GM04503 (cell line): ENCODE measurements around the gene CNNM2.
A peak's percentile ranks its signal among the peaks of the same experiment; 100 is the strongest.
"Not testable (repeated sequence)": the region's sequence is repeated elsewhere in the genome, so short reads cannot be mapped to it uniquely, and the experiment has no call there.

Source experiments
- DNase-seq: peaks from one replicate; pipeline ENCODE4 v3.0.0-alpha.2; 2012; ENCODE audit warnings: low read depth

The CNNM2 gene

DNA sequence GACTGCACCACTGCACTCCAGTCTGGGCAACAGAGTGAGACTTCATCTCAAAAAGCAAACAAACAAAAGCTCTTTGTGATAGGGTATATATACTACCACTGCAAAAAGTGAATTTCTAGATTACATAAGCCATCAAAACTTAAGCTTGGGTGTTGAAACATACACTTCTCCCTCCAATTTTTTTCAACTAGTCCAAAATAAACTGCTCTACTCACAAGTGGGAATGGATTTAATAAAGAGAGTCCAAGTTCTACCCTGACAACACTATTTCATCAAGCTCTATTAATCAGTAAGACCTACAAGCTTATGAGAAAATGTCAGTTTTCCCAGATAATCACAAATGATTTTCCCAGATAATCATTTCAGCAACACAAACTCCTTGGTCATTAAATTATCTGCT, 192.3 kb downstream of the CNNM2 start:
- no peak for DNase-seq

DNA sequence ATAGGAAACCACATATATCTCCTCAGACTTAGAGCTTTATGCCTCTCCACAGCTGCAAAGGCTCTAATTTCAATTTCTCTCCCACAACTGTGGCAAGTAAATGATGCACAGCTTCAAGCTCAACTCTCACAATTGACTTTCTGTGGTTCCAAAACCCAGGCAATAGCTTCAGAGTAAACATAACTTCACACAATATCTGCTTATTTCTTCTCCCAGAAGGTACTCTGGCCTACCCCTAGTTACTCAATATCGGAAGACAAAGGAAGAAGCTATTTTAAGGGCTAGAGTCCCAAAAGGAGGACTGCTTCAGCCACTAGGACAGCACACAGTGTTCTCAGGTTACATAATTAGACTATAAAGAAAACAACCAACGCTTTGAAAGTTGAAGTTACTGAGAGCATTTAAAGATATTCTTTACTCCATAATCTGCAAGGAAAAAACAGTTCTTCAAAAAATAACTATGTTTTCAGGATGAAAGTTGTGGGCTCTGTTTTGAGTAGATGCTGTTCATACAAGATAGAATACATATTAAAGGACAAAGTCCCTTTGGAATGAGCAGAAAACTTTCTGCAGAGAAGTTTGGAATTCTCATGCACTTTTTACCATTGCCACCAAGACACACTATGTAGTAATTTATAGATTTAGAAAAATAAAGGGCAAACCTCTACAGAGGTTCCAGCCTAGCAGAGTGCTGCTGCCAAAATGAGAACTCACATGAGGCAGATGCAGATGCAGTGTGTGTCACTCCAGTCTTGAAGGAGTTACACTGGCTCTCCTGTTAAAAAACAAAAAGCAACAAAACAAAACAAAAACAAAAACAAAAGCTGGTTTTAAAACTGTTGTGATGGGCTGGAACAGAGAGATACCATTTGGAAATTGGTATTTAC, 193.2 kb downstream of the CNNM2 start:
- DNase-seq: peak; percentile 14

DNA sequence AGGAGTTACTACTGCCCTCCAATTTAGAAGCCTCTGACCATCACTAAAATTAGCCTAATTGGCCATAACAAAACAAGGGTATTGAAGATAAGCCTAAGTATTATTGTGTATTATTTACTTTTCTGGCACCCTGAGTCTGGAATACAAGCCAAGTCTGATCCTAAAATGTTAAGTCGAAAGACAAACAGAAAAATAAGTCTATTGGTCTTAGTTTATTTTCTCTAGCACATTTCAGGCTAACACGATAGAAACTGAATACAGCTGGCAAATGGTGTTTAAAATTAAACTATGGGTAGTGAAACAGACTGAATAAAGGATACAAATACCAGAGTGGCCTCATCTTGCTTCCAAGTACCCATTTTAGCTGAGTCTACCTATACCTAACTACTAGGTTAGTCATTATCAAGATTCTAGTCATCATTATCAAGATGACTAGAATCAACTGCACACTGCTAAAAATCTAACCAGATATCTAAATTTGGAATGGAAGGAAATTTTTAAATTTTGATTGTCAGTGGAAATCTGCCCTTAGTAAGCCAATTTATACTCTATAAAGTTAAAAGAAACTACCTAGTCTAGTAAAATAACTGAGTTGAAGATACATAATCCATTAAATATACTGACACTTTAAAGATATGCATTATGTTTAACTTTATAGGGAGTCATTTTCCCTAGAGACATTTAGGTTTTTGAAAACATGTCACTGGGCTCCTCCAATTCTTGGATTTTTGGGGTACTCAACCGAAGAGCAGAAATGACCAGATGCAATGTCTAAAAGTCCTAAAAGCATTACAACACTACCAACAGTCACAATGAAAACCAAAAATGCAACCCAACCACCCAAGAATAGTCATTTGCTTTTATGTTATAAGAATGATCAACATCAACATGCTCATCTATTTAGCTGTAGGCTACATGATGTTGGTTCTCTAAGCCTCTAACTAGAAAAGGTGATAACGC, 194.1 kb downstream of the CNNM2 start:
- no peak for DNase-seq

DNA sequence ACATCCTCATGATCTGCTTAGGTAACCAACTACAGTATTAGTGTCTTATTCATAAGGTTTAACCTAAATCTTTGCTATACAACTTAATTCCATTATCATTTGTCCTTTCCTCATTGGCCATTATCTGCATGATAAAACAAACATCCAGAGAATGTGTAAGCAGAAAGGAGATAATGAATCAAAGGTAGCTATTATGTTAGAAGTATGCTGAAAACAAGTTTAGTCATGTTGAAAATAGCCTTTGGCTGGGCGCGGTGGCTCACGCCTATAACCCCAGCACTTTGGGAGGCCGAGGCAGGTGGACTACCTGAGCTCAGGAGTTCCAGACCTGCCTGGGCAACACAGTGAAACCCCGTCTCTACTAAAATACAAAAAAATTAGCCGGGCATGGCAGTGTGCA, 196.8 kb downstream of the CNNM2 start:
- no peak for DNase-seq

DNA sequence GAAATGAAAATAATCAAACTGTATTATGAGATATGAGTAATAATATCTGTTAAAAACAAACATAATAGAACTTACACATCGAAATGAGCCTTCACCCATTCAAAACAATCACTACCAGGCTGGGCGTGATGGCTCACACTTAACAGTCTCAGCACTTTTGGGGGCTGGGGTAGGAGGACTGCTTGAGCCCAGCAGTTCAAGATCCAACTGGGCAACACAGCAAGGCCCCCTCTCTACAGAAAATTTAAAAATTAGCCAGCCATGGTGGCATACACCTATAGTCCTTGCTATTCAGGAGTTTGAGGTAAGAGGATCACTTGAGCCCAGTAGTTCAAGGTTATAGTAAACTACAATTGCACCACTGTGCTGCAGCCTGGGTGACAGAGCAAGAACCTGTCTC, 199.2 kb downstream of the CNNM2 start:
- DNase-seq: no peak

DNA sequence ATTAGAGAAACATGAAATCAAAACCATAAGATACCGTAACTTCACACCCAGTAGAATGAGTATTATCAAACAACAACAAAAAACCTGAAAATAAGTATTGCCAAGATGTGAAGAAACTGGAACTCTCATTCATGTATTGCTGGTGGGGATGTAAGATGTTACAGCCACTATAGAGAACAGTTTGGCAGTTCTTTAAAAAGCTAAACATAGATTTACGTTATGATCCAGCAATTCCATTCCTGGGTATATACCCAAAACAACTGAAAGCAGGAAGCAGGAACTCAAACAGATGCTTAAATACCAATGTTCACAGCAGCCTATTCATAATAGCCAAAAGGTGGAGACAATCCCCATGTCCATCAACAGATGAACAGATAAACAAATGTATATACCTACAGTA, 202.5 kb downstream of the CNNM2 start:
- DNase-seq: no peak

DNA sequence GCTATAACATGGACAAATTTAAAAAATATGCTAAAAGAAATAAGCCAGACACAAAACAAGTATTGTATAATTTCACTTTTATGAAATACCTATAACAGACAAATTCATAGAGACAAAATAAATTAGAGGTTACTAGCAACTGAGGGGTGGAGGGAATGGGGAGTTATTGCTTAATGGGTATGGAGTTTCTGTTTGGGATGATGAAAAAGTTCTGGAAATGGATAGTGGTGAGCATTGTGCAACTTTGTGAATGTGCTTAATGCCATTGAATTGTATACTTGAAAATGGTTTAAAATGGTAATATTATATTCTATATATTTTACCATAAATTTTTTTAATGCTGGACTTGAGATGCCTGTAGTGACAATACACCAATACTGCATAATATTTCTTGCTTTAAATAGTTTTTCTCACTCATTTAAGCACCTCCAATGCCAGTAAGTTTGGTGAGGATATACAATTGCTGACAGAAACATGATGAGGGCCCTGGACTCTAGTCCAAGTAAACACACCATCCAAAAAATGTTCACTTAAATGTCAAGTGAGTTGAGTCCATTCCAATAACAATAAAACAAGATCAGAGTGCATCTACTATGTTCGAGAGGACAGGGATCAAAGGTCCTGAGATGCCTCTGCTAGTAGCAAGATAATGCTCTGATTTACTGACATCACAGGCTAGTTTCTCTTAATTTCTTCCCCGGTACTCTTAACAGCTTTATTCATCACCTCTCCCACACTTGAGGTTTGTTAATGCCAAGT, 203.1 kb downstream of the CNNM2 start:
- DNase-seq: no peak

DNA sequence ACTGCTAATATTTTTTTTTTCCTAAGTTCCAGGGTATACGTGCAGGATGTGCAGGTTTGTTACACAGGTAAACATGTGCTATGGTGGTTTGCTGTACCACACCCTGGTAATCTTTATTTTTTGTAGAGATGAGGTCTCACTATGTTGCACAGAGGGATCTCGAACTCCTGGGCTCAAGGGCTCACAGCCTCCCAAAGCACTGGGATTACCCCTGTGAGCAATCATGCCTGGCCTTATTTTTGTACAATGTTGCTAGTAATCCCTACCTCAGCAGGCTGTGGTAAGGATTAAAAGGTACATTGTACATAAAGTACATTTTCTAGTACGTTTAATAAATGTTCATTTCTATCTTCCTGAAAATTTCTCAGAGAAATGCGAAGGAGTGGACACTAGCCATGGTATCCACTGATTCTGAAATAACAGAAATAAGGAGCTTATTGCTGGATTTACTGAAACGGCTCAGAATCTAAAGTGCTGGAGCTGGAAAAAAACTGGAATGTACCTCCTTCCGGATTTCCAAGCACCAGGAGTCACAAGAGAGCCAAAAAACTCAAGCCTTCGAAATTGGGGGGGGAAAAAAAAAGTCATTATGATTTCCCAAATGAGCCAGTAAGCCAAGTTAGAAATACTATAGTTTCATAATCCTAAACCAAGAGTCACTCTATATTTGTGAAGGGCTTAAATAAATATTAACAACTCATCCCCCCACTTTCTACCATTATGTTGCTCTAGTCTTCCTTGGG, 205.4 kb downstream of the CNNM2 start:
- DNase-seq: no peak

DNA sequence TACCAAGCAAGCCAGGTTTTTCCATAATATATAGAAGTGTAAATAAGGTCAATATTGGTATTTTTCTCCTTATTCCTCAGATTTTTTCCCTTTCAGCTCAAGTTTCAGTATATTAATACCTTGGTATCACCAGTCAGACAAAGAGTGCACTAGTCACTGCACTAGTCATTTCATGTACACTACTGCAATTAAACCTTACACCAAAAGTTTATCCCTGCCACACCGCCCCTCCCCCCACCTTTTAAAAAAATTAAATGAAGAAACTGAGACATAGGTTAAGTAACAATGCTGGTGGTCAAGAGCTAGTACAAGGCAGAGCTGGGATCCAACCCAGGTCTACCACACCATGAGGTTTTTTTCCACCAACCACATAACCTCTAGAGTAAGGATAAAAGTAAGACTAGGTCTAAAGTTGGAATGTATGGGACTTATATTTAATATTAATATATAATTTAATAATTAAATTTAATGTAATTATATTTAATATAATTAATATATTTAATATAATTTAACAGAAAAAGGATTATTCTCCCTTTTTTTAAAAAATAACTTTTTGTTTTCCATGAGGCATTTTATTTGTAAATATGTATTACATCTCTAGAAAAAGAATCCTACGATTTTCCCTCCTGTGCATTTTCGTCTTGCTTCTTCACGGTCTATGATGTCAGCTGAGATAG, 206.5 kb downstream of the CNNM2 start:
- DNase-seq: no peak

DNA sequence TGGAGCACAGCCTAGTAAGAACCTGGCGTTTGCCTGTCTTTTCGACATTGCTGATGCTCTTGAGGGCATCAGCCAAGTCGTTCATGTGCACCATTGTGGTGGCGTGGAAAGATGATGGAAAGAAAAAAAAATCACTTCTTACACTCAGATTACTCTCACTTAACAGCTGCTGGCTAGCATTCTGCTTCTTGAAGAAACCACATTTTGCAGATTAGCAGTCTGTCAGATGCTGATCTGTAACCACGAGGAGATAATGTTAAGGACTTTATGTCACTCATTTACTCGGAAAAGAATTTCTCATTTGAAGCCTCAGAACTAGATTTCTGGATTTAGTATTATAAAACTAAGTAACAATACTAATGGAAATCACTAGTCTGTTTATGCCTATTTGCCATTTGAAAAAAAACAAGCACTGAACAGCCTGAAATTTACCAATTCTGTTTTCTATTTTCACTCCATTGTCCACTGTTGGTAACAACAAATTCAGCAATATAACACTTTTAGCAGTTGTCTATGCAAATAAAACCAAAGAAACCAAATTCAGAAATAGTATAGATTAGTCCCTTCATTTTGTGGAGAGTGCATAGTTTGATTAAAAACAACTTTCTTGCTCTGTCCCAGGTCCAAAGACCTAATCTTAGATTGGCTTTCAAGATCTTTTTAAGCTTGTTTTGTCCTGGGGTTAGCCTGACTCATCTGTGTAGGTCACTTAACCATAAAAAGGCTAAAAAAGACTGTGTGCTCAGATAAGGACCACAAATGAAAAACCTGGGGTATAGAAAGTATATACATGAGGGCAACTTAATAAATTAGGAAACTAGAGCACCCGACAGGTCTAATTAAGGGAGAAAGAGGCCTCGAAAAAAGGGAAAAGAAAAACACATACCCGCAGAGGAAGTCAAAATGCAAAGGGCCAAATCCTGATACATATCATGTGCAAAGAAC, 207.5 kb downstream of the CNNM2 start:
- DNase-seq: no peak

DNA sequence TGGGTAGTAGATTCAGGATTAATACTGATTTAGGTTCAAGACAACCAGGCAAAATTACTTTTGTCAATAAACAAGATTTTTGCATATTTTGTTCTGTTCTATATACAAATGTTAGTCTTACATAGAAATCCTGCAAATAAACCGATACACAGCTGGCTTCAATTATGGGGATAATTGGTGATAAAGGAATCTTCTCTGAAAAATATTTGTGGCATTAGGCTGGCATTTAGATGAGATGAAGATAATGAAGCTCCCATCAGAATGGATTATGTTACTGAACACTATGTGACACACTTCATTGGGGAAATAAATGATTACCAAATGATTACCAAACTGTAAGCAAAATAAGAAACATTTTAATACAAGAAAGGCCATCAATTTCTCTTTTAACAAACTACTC, 209.1 kb downstream of the CNNM2 start:
- DNase-seq: no peak

DNA sequence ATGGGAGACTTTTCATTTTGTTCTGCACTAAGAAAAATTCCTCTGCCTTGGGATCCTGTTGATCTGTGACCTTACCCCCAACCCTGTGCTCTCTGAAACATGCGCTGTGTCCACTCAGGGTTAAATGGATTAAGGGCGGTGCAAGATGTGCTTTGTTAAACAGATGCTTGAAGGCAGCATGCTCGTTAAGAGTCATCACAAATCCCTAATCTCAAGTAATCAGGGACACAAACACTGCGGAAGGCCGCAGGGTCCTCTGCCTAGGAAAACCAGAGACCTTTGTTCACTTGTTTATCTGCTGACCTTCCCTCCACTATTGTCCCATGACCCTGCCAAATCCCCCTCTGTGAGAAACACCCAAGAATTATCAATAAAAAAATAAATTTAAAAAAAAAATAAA, 212.1 kb downstream of the CNNM2 start:
- DNase-seq: not testable (repeated sequence)

DNA sequence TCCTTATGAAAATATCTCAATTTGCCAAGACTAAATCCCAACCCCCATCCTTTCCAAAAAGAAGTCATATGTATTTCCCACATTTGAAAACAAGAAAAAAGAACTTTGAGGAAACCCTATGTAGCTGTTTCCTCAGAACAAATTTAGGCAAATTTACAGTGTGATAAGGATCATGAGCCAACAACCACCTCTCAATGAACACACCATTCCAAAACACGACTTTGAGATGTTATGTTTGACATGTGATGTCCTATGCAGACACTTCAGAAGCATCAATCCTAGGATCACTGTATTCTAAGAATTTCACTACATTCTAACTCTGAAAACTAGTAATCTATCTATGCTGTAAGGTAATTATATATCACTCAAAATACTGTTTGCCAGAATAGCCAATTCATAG, 212.8 kb downstream of the CNNM2 start:
- DNase-seq: no peak

DNA sequence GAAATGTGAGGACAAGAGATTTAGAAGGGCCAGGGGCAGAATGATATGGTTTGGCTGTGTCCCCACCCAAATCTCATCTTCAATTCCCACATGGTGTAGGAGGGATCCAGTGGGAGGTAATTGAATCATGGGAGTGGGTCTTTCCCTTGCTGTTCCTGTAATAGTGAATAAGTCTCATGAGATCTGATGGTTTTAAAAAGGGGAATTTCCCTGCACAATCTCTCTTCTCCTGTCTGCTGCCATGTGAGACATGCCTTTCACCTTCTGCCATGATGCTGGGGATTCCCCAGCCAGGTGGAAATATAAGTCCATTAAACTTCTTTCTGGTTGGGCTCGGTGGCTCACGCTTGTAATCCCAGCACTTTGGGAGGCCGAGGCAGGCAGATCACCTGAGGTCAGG, 217.1 kb downstream of the CNNM2 start:
- not testable (repeated sequence) for DNase-seq

DNA sequence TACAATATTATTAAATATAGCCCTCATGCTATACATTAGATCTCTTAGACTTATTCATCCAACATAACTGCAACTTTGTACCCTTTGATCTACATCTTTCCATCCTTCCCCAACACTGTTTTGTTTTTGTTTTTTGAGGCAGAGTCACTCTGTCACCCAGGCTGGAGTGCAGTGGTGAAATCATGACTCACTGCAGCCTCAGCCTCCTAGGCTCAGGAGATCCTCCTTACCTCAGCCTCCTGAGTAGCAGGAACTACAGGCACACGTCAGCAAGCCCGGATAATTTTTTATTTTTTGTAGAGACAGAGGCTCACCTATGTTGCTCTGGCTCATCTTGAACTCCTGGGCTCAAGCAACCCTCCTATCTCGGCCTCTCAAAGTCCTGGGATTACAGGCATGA, 221.7 kb downstream of the CNNM2 start:
- no peak for DNase-seq
